Hepatocyte (in vitro differentiated cells): ENCODE results near the gene MAPK8IP3. TPM values are rescaled to one million over a fixed set of nuclear protein-coding genes. Genes with fewer than 3 reads are reported as not detected.

ENCODE experiments used
- DNase-seq: peaks from one replicate; pipeline ENCODE4 v3.0.0-alpha.2; 2016; ENCODE audit warnings: low spot score
- H2AFZ ChIP-seq: fragments of 200-600 bp; sonication (generic); 2 replicates; pipeline ENCODE4 v1.6.0; 2016; ENCODE audit warnings: antibody characterized with exemption, mild to moderate bottlenecking
- H3K27ac ChIP-seq: fragments of 200-600 bp; sonication (generic); 2 replicates; pipeline ENCODE4 v1.5.1; 2016; ENCODE audit warnings: mild to moderate bottlenecking
- H3K27me3 ChIP-seq: fragments of 200-600 bp; sonication (generic); 2 replicates; pipeline ENCODE4 v1.6.1; 2016
- H3K36me3 ChIP-seq: fragments of 200-600 bp; sonication (generic); replicated peaks from 2 replicates; pipeline ENCODE4 v1.5.1; 2016; ENCODE audit warnings: low read depth; ENCODE audit not compliant: insufficient read depth
- H3K4me1 ChIP-seq: fragments of 200-600 bp; sonication (generic); 2 replicates; pipeline ENCODE4 v1.5.1; 2016; ENCODE audit warnings: mild to moderate bottlenecking, moderate library complexity; ENCODE audit not compliant: insufficient read depth
- H3K4me2 ChIP-seq: fragments of 200-600 bp; sonication (generic); 2 replicates; pipeline ENCODE4 v1.6.0; 2016
- H3K4me3 ChIP-seq: fragments of 200-600 bp; sonication (generic); 2 replicates; pipeline ENCODE4 v1.5.1; 2016; ENCODE audit warnings: mild to moderate bottlenecking
- H3K79me2 ChIP-seq: fragments of 200-600 bp; sonication (generic); 2 replicates; pipeline ENCODE4 v1.6.0; 2017; ENCODE audit warnings: mild to moderate bottlenecking
- H3K9me2 ChIP-seq: fragments of 200-600 bp; sonication (generic); replicated peaks from 2 replicates; pipeline ENCODE4 v1.6.0; 2017; ENCODE audit warnings: mild to moderate bottlenecking; ENCODE audit not compliant: insufficient read depth
- H3K9me3 ChIP-seq: fragments of 200-600 bp; sonication (generic); 2 replicates; pipeline ENCODE4 v1.5.1; 2016; ENCODE audit warnings: low read depth, mild to moderate bottlenecking
- H4K20me1 ChIP-seq: fragments of 200-600 bp; sonication (generic); 2 replicates; pipeline ENCODE4 v1.6.0; 2016; ENCODE audit warnings: mild to moderate bottlenecking; ENCODE audit not compliant: insufficient read depth, poor library complexity, severe bottlenecking
- EZH2 ChIP-seq: fragments of 200-600 bp; sonication (generic); IDR thresholded peaks from 2 replicates; pipeline ENCODE4 v1.6.1; 2016; ENCODE audit warnings: antibody characterized with exemption, mild to moderate bottlenecking, borderline replicate concordance
- EZH2phosphoT487 ChIP-seq: fragments of 200-600 bp; sonication (generic); IDR thresholded peaks from one replicate; pipeline ENCODE4 v1.6.1; 2018; ENCODE audit warnings: antibody characterized with exemption, mild to moderate bottlenecking, low read depth, moderate library complexity; ENCODE audit not compliant: unreplicated experiment, severe bottlenecking
- WGBS: methylation state at CpG from one replicate; pipeline ENCODE4 v1.1.6; 2016; ENCODE audit warnings: low lambda C conversion rate; ENCODE audit errors: missing lambda C conversion rate; 5-methylcytosine and 5-hydroxymethylcytosine counted together
- polyA plus RNA-seq: library from polyadenylated mRNA; unstranded; fragments of >200 nt; fragmentation: Nextera tagmentation; extraction: Ambion mirVana; gene quantifications from 2 replicates; pipeline ENCODE4 v1.2.1, GENCODE V29; 2016
- total RNA-seq: library from RNA; depleted of rRNA; stranded (reverse); fragments of >200 nt; gene quantifications from 2 replicates; pipeline ENCODE4 v1.2.3, GENCODE V29; 2014
- TF ChIP-seq, protein P1 (sequence below): fragments of 200-600 bp; sonication (generic); IDR thresholded peaks from 2 replicates; pipeline ENCODE4 v1.5.1; 2016; ENCODE audit warnings: antibody characterized with exemption, mild to moderate bottlenecking; ENCODE audit not compliant: poor library complexity

MAPK8IP3 gene
- total and polyA plus RNA-seq, 2 experiments from 2014 or later, result 42.3 to 44.9 TPM

DNA sequence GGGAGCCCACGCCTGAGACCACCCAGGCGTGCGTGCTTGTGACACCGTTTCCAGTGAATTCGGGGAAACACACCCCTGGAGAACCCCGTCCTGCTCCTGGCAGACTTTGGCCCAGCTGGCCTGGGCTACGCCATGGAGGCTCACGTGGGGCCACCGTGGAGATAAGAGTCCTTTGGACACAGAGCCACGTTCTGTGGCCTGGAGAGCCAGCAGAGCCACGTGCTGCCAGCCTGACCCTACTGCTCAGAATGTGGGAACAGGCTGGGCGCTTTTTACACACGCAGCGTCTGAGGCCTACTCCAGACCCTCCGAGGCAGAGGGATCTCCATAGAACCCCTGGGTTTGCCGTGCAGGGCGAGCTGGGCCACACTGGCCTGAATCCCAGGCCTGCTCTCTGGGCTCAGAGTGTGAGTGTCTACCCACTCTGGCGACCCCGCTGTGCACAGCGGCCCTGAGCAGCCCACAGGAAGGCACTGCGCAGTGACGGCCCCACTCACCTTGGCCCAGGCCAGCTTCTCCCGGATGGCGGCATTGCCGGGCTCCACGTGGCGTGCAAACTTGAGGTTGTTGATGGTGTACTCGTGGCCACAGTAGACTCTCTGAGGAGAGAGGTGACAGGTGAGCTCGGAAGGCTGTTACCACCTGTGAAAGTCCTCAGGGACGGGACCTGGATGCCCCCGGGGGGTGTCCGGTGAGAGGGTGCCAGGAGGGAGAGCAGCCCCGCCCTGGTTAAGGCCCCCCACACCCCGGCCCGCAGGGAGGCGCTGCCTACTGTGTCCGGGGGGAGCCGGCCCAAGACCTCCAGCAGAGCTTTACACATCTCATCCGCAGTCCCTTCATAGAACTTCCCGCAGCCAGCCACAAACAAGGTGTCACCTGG lies 110.6 kb downstream of the MAPK8IP3 start:
- H4K20me1 ChIP-seq, result peaks cover 3% of the 10 kb centered on the region
- no peaks in the 10 kb centered on the region for H3K36me3 ChIP-seq
- no peak overlapping the region for H3K4me3 ChIP-seq
- H3K79me2 ChIP-seq, result no peaks in the 10 kb centered on the region
- DNase-seq, result no peak
- H3K4me1 ChIP-seq, result no peaks in the 10 kb centered on the region
- no peaks in the 10 kb centered on the region for H3K9me3 ChIP-seq
- H3K4me2 ChIP-seq, result no peak overlapping the region
- WGBS, result 97% methylated on average over 35 of the region's 40 CpGs
- H2AFZ ChIP-seq, result no peak overlapping the region
- no peak overlapping the region for H3K27ac ChIP-seq
- no peaks in the 10 kb centered on the region for H3K9me2 ChIP-seq
- TF ChIP-seq EZH2 (no peak), EZH2phosphoT487 (no peak)
- TF ChIP-seq, protein P1, sequence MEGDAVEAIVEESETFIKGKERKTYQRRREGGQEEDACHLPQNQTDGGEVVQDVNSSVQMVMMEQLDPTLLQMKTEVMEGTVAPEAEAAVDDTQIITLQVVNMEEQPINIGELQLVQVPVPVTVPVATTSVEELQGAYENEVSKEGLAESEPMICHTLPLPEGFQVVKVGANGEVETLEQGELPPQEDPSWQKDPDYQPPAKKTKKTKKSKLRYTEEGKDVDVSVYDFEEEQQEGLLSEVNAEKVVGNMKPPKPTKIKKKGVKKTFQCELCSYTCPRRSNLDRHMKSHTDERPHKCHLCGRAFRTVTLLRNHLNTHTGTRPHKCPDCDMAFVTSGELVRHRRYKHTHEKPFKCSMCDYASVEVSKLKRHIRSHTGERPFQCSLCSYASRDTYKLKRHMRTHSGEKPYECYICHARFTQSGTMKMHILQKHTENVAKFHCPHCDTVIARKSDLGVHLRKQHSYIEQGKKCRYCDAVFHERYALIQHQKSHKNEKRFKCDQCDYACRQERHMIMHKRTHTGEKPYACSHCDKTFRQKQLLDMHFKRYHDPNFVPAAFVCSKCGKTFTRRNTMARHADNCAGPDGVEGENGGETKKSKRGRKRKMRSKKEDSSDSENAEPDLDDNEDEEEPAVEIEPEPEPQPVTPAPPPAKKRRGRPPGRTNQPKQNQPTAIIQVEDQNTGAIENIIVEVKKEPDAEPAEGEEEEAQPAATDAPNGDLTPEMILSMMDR, result no peak
- no peaks in the 10 kb centered on the region for H3K27me3 ChIP-seq

DNA sequence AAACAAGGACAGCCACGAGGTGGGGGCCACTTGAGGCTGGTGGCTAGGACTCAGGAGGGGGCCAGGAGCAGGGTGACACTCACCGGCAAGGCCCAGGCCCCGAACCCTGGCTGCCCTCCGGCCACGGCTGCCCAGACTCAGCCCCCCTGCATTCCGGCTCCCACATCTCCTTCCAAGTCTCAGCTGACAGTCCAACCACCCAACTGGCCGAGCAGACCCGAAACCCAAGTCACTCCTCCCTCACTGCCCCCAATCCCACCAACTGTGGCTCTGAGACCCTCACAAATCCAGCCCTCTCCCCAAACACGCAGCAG lies 111.2 kb downstream of the MAPK8IP3 start:
- Histone ChIP-seq H3K4me2 (no peak overlapping the region), H2AFZ (no peak overlapping the region), H3K9me3 (no peaks in the 10 kb centered on the region), H3K9me2 (no peaks in the 10 kb centered on the region), H3K4me3 (no peak overlapping the region), H3K27me3 (no peaks in the 10 kb centered on the region), H4K20me1 (peaks cover 3% of the 10 kb centered on the region), H3K79me2 (no peaks in the 10 kb centered on the region), H3K4me1 (no peaks in the 10 kb centered on the region), H3K27ac (no peak overlapping the region), H3K36me3 (no peaks in the 10 kb centered on the region)
- WGBS, result 99% methylated on average over 9 of the region's 9 CpGs
- TF ChIP-seq EZH2phosphoT487 (no peak), EZH2 (no peak)
- TF ChIP-seq, protein P1, result no peak
- no peak for DNase-seq

DNA sequence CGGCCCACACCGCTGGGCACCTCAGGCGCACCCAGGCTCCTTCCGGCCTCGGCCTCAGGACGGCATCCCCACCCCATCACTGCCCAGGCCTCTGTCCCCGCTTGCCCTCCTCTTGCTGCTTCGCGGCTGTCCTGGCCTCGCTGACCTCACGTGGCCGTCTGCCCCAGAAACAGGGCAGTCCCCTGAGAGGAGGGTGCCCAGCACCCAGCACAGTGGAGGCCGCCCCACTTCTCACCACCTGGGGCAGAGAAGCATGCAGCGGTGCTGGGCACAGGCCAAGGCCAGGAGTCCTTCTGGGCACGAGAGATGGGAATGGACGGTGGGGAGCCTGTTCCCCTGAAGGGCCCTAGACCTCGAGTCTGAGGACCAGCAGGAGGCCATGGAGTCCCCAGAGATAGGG lies 111.7 kb downstream of the MAPK8IP3 start:
- TF ChIP-seq, protein P1, result no peak
- TF ChIP-seq EZH2phosphoT487 (no peak), EZH2 (no peak)
- H3K9me3 ChIP-seq, result no peaks in the 10 kb centered on the region
- H3K27me3 ChIP-seq, result no peaks in the 10 kb centered on the region
- no peak overlapping the region for H3K27ac ChIP-seq
- peaks cover 3% of the 10 kb centered on the region for H4K20me1 ChIP-seq
- no peak overlapping the region for H2AFZ ChIP-seq
- over 99% methylated on average over 16 of the region's 17 CpGs for WGBS
- H3K36me3 ChIP-seq, result no peaks in the 10 kb centered on the region
- no peaks in the 10 kb centered on the region for H3K9me2 ChIP-seq
- no peak overlapping the region for H3K4me2 ChIP-seq
- H3K4me3 ChIP-seq, result no peak overlapping the region
- H3K4me1 ChIP-seq, result no peaks in the 10 kb centered on the region
- H3K79me2 ChIP-seq, result peaks cover 3% of the 10 kb centered on the region
- no peak for DNase-seq
